ENCODE measurements around the gene PTPRD.

Gene PTPRD

GRCh38 chr9:8543219-8543618 is 2069.6 kb downstream of the PTPRD start:
- Histone ChIP-seq H3K36me3 (ENCODE audit: insufficient read depth, low read length) (no peaks in the 10 kb centered on the region), H3K27ac (ENCODE audit: low read depth, low read length) (no peak overlapping the region), H3K27me3 (ENCODE audit: insufficient read depth, low read length) (no peaks in the 10 kb centered on the region), H3K4me3 (ENCODE audit: low read depth, low read length) (no peak overlapping the region), H3K79me2 (ENCODE audit: control insufficient read depth, insufficient read depth, low read length, unreplicated experiment) (no peaks in the 10 kb centered on the region), H2AFZ (ENCODE audit: low read length, unreplicated experiment) (no peak overlapping the region), H3K4me1 (ENCODE audit: control insufficient read depth, insufficient read depth, low read length, unreplicated experiment) (no peaks in the 10 kb centered on the region)

- Histone ChIP-seq H3K27me3 (ENCODE audit: insufficient read depth, low read length) (no peaks in the 10 kb centered on the region), H3K4me1 (ENCODE audit: control insufficient read depth, insufficient read depth, low read length, unreplicated experiment) (no peaks in the 10 kb centered on the region), H3K4me3 (ENCODE audit: low read depth, low read length) (no peak overlapping the region), H2AFZ (ENCODE audit: low read length, unreplicated experiment) (no peak overlapping the region), H3K27ac (ENCODE audit: low read depth, low read length) (no peak overlapping the region), H3K79me2 (ENCODE audit: control insufficient read depth, insufficient read depth, low read length, unreplicated experiment) (no peaks in the 10 kb centered on the region), H3K36me3 (ENCODE audit: insufficient read depth, low read length) (no peaks in the 10 kb centered on the region)
Observed at GRCh38 chr9:8542537-8542936, 2070.3 kb downstream of the PTPRD start.

GRCh38 chr9:8539681-8540197 is 2073.1 kb downstream of the PTPRD start:
- Histone ChIP-seq H2AFZ (ENCODE audit: low read length, unreplicated experiment) (no peak overlapping the region), H3K79me2 (ENCODE audit: control insufficient read depth, insufficient read depth, low read length, unreplicated experiment) (no peaks in the 10 kb centered on the region), H3K4me3 (ENCODE audit: low read depth, low read length) (no peak overlapping the region), H3K36me3 (ENCODE audit: insufficient read depth, low read length) (no peaks in the 10 kb centered on the region), H3K4me1 (ENCODE audit: control insufficient read depth, insufficient read depth, low read length, unreplicated experiment) (no peaks in the 10 kb centered on the region), H3K27ac (ENCODE audit: low read depth, low read length) (no peak overlapping the region), H3K27me3 (ENCODE audit: insufficient read depth, low read length) (no peaks in the 10 kb centered on the region)

- no peaks in the 10 kb centered on the region for H3K36me3 ChIP-seq (ENCODE audit: insufficient read depth, low read length)
- H2AFZ ChIP-seq (ENCODE audit: low read length, unreplicated experiment), result no peak overlapping the region
- no peaks in the 10 kb centered on the region for H3K4me1 ChIP-seq (ENCODE audit: control insufficient read depth, insufficient read depth, low read length, unreplicated experiment)
- H3K4me3 ChIP-seq (ENCODE audit: low read depth, low read length), result no peak overlapping the region
- H3K27me3 ChIP-seq (ENCODE audit: insufficient read depth, low read length), result no peaks in the 10 kb centered on the region
- no peaks in the 10 kb centered on the region for H3K79me2 ChIP-seq (ENCODE audit: control insufficient read depth, insufficient read depth, low read length, unreplicated experiment)
- H3K27ac ChIP-seq (ENCODE audit: low read depth, low read length), result no peak overlapping the region
Observed at GRCh38 chr9:8536845-8537244, 2076.0 kb downstream of the PTPRD start.

GRCh38 chr9:8534828-8535227 is 2078.0 kb downstream of the PTPRD start:
- Histone ChIP-seq H3K79me2 (ENCODE audit: control insufficient read depth, insufficient read depth, low read length, unreplicated experiment) (no peaks in the 10 kb centered on the region), H3K27ac (ENCODE audit: low read depth, low read length) (no peak overlapping the region), H3K4me3 (ENCODE audit: low read depth, low read length) (no peak overlapping the region), H3K27me3 (ENCODE audit: insufficient read depth, low read length) (no peaks in the 10 kb centered on the region), H3K4me1 (ENCODE audit: control insufficient read depth, insufficient read depth, low read length, unreplicated experiment) (no peaks in the 10 kb centered on the region), H3K36me3 (ENCODE audit: insufficient read depth, low read length) (no peaks in the 10 kb centered on the region), H2AFZ (ENCODE audit: low read length, unreplicated experiment) (no peak overlapping the region)

GRCh38 chr9:8533681-8534080 is 2079.1 kb downstream of the PTPRD start:
- Histone ChIP-seq H3K36me3 (ENCODE audit: insufficient read depth, low read length) (no peaks in the 10 kb centered on the region), H3K27ac (ENCODE audit: low read depth, low read length) (no peak overlapping the region), H2AFZ (ENCODE audit: low read length, unreplicated experiment) (no peak overlapping the region), H3K27me3 (ENCODE audit: insufficient read depth, low read length) (no peaks in the 10 kb centered on the region), H3K4me3 (ENCODE audit: low read depth, low read length) (no peak overlapping the region), H3K79me2 (ENCODE audit: control insufficient read depth, insufficient read depth, low read length, unreplicated experiment) (no peaks in the 10 kb centered on the region), H3K4me1 (ENCODE audit: control insufficient read depth, insufficient read depth, low read length, unreplicated experiment) (no peaks in the 10 kb centered on the region)

GRCh38 chr9:8531826-8532415 is 2080.9 kb downstream of the PTPRD start:
- Histone ChIP-seq H2AFZ (ENCODE audit: low read length, unreplicated experiment) (no peak overlapping the region), H3K4me3 (ENCODE audit: low read depth, low read length) (no peak overlapping the region), H3K4me1 (ENCODE audit: control insufficient read depth, insufficient read depth, low read length, unreplicated experiment) (no peaks in the 10 kb centered on the region), H3K79me2 (ENCODE audit: control insufficient read depth, insufficient read depth, low read length, unreplicated experiment) (no peaks in the 10 kb centered on the region), H3K36me3 (ENCODE audit: insufficient read depth, low read length) (no peaks in the 10 kb centered on the region), H3K27me3 (ENCODE audit: insufficient read depth, low read length) (no peaks in the 10 kb centered on the region), H3K27ac (ENCODE audit: low read depth, low read length) (no peak overlapping the region)

GRCh38 chr9:8521112-8521511 is 2091.7 kb downstream of the PTPRD start:
- Histone ChIP-seq H2AFZ (ENCODE audit: low read length, unreplicated experiment) (no peak overlapping the region), H3K27me3 (ENCODE audit: insufficient read depth, low read length) (no peaks in the 10 kb centered on the region), H3K27ac (ENCODE audit: low read depth, low read length) (no peak overlapping the region), H3K36me3 (ENCODE audit: insufficient read depth, low read length) (no peaks in the 10 kb centered on the region), H3K79me2 (ENCODE audit: control insufficient read depth, insufficient read depth, low read length, unreplicated experiment) (no peaks in the 10 kb centered on the region), H3K4me1 (ENCODE audit: control insufficient read depth, insufficient read depth, low read length, unreplicated experiment) (no peaks in the 10 kb centered on the region), H3K4me3 (ENCODE audit: low read depth, low read length) (no peak overlapping the region)

GRCh38 chr9:8515748-8516147 is 2097.1 kb downstream of the PTPRD start:
- no peaks in the 10 kb centered on the region for H3K4me1 ChIP-seq (ENCODE audit: control insufficient read depth, insufficient read depth, low read length, unreplicated experiment)
- H3K27me3 ChIP-seq (ENCODE audit: insufficient read depth, low read length), result no peaks in the 10 kb centered on the region
- H3K79me2 ChIP-seq (ENCODE audit: control insufficient read depth, insufficient read depth, low read length, unreplicated experiment), result no peaks in the 10 kb centered on the region
- no peak overlapping the region for H3K27ac ChIP-seq (ENCODE audit: low read depth, low read length)
- no peaks in the 10 kb centered on the region for H3K36me3 ChIP-seq (ENCODE audit: insufficient read depth, low read length)
- no peak overlapping the region for H2AFZ ChIP-seq (ENCODE audit: low read length, unreplicated experiment)
- H3K4me3 ChIP-seq (ENCODE audit: low read depth, low read length), result no peak overlapping the region

- no peak overlapping the region for H3K4me3 ChIP-seq (ENCODE audit: low read depth, low read length)
- no peaks in the 10 kb centered on the region for H3K36me3 ChIP-seq (ENCODE audit: insufficient read depth, low read length)
- H3K79me2 ChIP-seq (ENCODE audit: control insufficient read depth, insufficient read depth, low read length, unreplicated experiment), result no peaks in the 10 kb centered on the region
- no peaks in the 10 kb centered on the region for H3K27me3 ChIP-seq (ENCODE audit: insufficient read depth, low read length)
- H3K4me1 ChIP-seq (ENCODE audit: control insufficient read depth, insufficient read depth, low read length, unreplicated experiment), result no peaks in the 10 kb centered on the region
- no peak overlapping the region for H2AFZ ChIP-seq (ENCODE audit: low read length, unreplicated experiment)
- H3K27ac ChIP-seq (ENCODE audit: low read depth, low read length), result no peak overlapping the region
Observed at GRCh38 chr9:8514760-8515159, 2098.0 kb downstream of the PTPRD start.

- no peaks in the 10 kb centered on the region for H3K36me3 ChIP-seq (ENCODE audit: insufficient read depth, low read length)
- no peaks in the 10 kb centered on the region for H3K27me3 ChIP-seq (ENCODE audit: insufficient read depth, low read length)
- H3K4me3 ChIP-seq (ENCODE audit: low read depth, low read length), result no peak overlapping the region
- H3K27ac ChIP-seq (ENCODE audit: low read depth, low read length), result no peak overlapping the region
- H2AFZ ChIP-seq (ENCODE audit: low read length, unreplicated experiment), result no peak overlapping the region
- no peaks in the 10 kb centered on the region for H3K79me2 ChIP-seq (ENCODE audit: control insufficient read depth, insufficient read depth, low read length, unreplicated experiment)
- no peaks in the 10 kb centered on the region for H3K4me1 ChIP-seq (ENCODE audit: control insufficient read depth, insufficient read depth, low read length, unreplicated experiment)
Observed at GRCh38 chr9:8508671-8509290, 2104.0 kb downstream of the PTPRD start.
